ENCODE results near the gene ABI3BP.

- TF ChIP-seq CTCF (IDR thresholded peaks at IDR 0.05; ENCODE audit: low read length) (peak; percentile 25), EZH2phosphoT487 (IDR thresholded peaks at IDR 0.05; ENCODE audit: low read length) (no peak)
These were observed 99.6 kb downstream of the ABI3BP start for GRCh38 chr3:100893590-100893989.

Measured in MM.1S (cell line).